RWPE2 (cell line): ENCODE measurements around the gene GMPPA.
A peak's percentile ranks its signal among the peaks of the same experiment; 100 is the strongest.

Experiments
- ATAC-seq: fragments of 200-7000 bp; cut with Tn5 transposase; 3 replicates; pipeline ENCODE4 v1.9.1; 2021; ENCODE audit warnings: low read depth
- DNase-seq: peaks from one replicate; pipeline ENCODE4 v3.0.0-alpha.2; 2020; ENCODE audit warnings: low spot score
- H3K27ac ChIP-seq: fragments of 450-650 bp; 2 replicates; pipeline ENCODE4 v1.5.1; 2017; ENCODE audit warnings: mild to moderate bottlenecking; ENCODE audit not compliant: poor library complexity, severe bottlenecking
- H3K27me3 ChIP-seq: fragments of 250-450 bp; sonication (Bioruptor Pico); 2 replicates; pipeline ENCODE4 v1.5.1; 2021; ENCODE audit warnings: mild to moderate bottlenecking, moderate library complexity; ENCODE audit not compliant: insufficient read depth, poor library complexity, severe bottlenecking
- H3K36me3 ChIP-seq: fragments of 250-450 bp; sonication (Bioruptor Pico); 2 replicates; pipeline ENCODE4 v1.5.1; 2020; ENCODE audit warnings: low read depth, mild to moderate bottlenecking, moderate library complexity
- H3K4me1 ChIP-seq: fragments of 250-450 bp; sonication (Bioruptor Pico); 2 replicates; pipeline ENCODE4 v1.5.1; 2021; ENCODE audit warnings: mild to moderate bottlenecking, moderate library complexity; ENCODE audit not compliant: insufficient read depth, poor library complexity, severe bottlenecking
- H3K4me3 ChIP-seq: fragments of 250-450 bp; sonication (Bioruptor Pico); 2 replicates; pipeline ENCODE4 v1.5.1; 2021; ENCODE audit warnings: mild to moderate bottlenecking, moderate library complexity; ENCODE audit not compliant: severe bottlenecking
- H3K9me3 ChIP-seq: fragments of 250-450 bp; sonication (Bioruptor Pico); 2 replicates; pipeline ENCODE4 v1.5.1; 2021; ENCODE audit warnings: mild to moderate bottlenecking, moderate library complexity; ENCODE audit not compliant: severe bottlenecking
- TF ChIP-seq, protein P1 (sequence below): fragments of 450-650 bp; IDR thresholded peaks from one replicate; pipeline ENCODE4 v1.5.1; 2017; ENCODE audit warnings: mild to moderate bottlenecking, moderate library complexity; ENCODE audit not compliant: poor library complexity, severe bottlenecking

Gene GMPPA

DNA sequence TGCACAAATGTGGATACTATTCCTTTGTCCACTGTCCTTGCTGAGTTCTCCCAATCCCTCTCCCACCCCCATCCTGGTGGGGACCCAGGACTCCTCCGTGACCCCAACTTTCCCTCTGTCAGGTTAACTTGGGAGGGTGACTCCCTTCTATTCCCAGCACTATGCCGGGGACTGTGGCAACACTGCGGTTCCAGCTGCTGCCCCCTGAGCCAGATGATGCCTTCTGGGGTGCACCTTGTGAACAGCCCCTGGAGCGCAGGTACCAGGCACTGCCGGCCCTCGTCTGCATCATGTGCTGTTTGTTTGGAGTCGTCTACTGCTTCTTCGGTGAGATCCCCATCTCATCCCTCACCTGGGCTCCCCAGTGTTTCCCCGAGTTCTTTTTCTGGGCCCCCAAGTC, 45.9 kb downstream of the GMPPA start:
- no peak for DNase-seq
- TF ChIP-seq, protein P1, sequence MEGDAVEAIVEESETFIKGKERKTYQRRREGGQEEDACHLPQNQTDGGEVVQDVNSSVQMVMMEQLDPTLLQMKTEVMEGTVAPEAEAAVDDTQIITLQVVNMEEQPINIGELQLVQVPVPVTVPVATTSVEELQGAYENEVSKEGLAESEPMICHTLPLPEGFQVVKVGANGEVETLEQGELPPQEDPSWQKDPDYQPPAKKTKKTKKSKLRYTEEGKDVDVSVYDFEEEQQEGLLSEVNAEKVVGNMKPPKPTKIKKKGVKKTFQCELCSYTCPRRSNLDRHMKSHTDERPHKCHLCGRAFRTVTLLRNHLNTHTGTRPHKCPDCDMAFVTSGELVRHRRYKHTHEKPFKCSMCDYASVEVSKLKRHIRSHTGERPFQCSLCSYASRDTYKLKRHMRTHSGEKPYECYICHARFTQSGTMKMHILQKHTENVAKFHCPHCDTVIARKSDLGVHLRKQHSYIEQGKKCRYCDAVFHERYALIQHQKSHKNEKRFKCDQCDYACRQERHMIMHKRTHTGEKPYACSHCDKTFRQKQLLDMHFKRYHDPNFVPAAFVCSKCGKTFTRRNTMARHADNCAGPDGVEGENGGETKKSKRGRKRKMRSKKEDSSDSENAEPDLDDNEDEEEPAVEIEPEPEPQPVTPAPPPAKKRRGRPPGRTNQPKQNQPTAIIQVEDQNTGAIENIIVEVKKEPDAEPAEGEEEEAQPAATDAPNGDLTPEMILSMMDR: no peak
- Histone ChIP-seq H3K4me1 (no peaks in the 10 kb centered on the region), H3K27me3 (no peaks in the 10 kb centered on the region), H3K36me3 (peaks cover 19% of the 10 kb centered on the region), H3K9me3 (no peaks in the 10 kb centered on the region), H3K4me3 (peak overlapping the region; percentile 80), H3K27ac (no peak overlapping the region)
- no peak for ATAC-seq

DNA sequence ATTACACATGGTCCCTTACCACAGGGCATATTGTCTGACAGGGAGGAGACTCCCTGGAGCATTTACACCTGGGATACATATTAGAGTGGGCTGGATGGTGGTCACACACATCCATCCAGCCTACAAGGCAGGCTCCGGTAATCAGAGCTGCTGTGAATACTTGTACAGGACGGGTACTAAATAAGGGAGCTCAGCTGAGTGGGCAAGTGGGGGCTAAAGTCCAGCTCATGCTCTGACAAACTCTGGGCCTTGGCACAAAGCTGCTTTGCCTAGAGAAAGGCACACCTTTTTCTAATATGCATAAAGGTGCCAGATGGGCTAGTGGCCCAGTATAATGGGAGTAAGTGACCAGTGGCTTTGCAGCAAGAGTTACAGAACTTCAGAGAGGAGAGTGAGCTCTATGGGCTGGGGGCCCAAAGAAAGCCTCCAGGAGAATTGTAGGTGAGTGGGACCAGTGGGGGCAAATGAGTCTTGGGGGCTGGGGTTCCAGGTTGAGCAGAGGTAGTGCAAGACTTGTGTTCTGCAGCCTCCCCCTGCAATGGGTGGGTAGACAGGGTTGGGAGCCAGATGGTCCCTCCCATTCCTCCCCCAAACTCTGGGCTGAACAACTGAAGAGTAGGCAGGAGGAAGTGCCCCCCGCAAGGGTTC, 46.7 kb downstream of the GMPPA start:
- no peaks in the 10 kb centered on the region for H3K9me3 ChIP-seq
- ATAC-seq (no peak), DNase-seq (no peak)
- H3K36me3 ChIP-seq: peaks cover 13% of the 10 kb centered on the region
- no peaks in the 10 kb centered on the region for H3K4me1 ChIP-seq
- no peak overlapping the region for H3K27ac ChIP-seq
- H3K4me3 ChIP-seq: no peak overlapping the region
- H3K27me3 ChIP-seq: no peaks in the 10 kb centered on the region
- TF ChIP-seq, protein P1: no peak

GRCh38 chr2:219545943-219546352, 47.3 kb downstream of the GMPPA start:
- TF ChIP-seq, protein P1: no peak
- DNase-seq (no peak), ATAC-seq (no peak)
- no peak overlapping the region for H3K4me3 ChIP-seq
- no peaks in the 10 kb centered on the region for H3K27me3 ChIP-seq
- H3K27ac ChIP-seq: no peak overlapping the region
- no peaks in the 10 kb centered on the region for H3K4me1 ChIP-seq
- peaks cover 8% of the 10 kb centered on the region for H3K36me3 ChIP-seq
- no peaks in the 10 kb centered on the region for H3K9me3 ChIP-seq

- Histone ChIP-seq H3K4me1 (no peaks in the 10 kb centered on the region), H3K27ac (no peak overlapping the region), H3K36me3 (no peaks in the 10 kb centered on the region), H3K9me3 (no peaks in the 10 kb centered on the region), H3K27me3 (no peaks in the 10 kb centered on the region), H3K4me3 (no peak overlapping the region)
- DNase-seq (no peak), ATAC-seq (no peak)
- TF ChIP-seq, protein P1: no peak
Measured at GRCh38 chr2:219547621-219548020, 48.9 kb downstream of the GMPPA start.

- TF ChIP-seq, protein P1: no peak
- Histone ChIP-seq H3K27me3 (no peaks in the 10 kb centered on the region), H3K27ac (no peak overlapping the region), H3K4me3 (no peak overlapping the region), H3K9me3 (no peaks in the 10 kb centered on the region), H3K4me1 (no peaks in the 10 kb centered on the region), H3K36me3 (no peaks in the 10 kb centered on the region)
- DNase-seq (no peak), ATAC-seq (no peak)
Measured at GRCh38 chr2:219548990-219549389, 50.3 kb downstream of the GMPPA start.
